NCI-H748 (cell line): Measurements from ENCODE around the gene MSH5.

Source experiments
- DNase-seq: peaks from one replicate; lab custom pipeline; 2025; ENCODE audit not compliant: unreplicated experiment; lab: John Stamatoyannopoulos, UW

Gene MSH5

DNA sequence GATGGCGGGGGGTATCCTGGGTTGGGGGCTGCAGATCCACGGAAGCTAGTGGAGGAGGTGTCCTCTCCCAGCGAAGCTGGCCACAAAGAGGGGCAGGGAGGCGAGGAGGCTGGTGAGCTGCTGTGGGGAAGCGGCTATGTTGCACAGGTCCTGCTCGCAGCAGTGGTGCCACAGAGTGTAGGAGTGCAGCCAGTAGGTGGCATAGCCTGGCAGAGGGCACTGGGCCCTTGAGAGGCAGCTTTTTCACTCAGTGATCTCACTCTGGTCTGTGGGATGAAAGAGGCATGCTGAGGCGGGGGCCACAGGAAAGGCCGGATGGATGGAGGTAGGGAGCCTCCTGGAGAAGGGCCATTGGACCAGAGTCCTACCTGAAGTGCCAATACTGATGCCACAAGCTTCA is 27.5 kb upstream of the MSH5 start:
- no peak for DNase-seq

DNA sequence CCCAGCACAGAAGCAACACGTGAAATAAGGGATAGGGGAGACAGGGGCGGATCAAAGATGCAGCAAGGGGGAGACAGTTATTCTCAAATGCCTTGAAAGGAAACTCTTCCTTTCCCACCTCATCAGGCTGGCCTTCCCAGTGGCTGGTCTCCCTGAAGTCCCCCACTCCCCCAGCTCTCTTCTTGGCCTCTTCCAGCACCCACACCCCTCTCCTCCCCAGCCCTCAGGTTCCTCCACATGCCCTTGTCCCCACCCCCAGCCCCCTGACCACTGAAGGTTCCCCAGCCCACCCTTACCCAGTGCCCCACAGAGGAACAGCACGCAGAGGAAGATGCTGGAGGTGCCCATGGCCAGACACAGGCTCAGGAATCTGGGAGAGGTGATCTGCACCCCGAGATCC is 26.3 kb upstream of the MSH5 start:
- DNase-seq: no peak

DNA sequence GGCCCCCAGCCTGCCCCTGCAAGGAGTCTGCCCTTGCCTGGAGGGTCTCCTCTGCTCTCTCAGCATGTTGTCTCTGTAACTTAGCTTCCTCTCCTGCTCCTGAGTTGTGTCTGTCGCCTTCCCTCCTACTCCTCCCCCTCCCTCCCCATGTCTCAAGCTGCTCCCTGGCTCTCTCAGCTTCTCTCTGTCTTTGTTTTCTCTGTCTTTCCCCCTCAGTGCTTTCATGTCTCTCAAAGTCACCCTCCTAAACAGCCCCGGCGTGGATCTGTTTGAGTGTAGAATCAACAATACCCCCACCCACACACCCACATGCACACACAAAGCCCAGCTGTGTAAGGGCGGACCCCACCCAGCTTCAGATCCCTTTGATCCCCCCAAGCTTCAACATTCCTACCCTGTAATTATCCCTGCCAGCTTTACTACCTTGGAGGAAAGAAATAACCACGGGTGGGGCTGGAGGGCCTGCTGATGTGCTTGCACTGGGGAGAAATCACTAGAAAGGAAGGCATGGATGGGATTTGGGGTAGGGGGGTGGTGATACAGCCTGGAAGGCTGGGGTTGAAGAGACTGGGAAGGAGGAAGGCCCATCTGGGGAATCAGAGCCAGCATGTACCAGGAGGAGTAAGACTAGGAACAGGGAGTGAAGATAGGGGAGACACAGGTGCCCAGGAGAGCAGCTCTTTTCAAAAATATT is 25.7 kb upstream of the MSH5 start:
- DNase-seq: peak; percentile 96

DNA sequence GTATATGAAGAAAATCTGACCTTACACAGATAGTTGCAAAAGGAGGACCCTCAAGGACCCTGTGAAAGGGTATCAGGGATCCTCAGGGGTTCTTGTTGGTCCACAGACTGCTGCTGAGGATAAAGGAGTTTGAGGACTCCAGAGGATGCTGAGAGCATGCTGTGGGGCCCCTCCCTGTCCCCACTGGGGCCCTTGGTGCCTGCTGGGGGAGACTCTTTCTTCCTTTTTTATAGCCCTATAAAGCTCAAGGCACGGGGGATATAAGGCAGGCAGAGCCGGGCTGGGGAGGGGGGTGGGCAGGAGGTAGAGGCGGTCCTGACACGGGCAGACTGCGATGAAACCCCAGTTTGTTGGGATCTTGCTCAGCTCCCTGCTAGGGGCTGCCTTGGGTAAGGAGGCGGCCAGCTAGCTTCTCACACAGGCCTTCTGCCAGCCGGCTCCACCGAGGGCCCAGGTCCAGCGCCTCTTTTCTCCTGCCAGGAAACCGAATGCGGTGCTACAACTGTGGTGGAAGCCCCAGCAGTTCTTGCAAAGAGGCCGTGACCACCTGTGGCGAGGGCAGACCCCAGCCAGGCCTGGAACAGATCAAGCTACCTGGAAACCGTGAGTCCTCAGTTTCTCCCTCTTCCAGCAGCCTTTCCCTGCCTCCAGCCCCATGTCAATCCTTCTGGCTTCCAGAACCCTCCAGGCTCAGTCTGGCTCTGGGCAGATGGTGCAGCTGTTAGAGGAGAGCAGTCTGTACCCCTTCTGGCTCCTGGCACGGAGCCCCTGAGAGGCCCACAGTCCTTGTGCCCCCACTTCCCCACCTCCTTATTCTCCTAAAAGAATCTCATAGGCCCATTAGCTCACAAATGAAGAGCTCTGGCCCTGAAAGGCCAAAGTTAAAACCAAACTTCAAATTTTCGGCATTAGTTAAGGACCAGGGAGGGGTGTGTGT is 24.5 kb upstream of the MSH5 start, which contains the start of gene LY6G6D:
TSS of gene LY6G6D (plus strand) at position 327 of the 937 bp plus-strand sequence. CDS start at position 335, 8 bp downstream.
- no peak for DNase-seq

DNA sequence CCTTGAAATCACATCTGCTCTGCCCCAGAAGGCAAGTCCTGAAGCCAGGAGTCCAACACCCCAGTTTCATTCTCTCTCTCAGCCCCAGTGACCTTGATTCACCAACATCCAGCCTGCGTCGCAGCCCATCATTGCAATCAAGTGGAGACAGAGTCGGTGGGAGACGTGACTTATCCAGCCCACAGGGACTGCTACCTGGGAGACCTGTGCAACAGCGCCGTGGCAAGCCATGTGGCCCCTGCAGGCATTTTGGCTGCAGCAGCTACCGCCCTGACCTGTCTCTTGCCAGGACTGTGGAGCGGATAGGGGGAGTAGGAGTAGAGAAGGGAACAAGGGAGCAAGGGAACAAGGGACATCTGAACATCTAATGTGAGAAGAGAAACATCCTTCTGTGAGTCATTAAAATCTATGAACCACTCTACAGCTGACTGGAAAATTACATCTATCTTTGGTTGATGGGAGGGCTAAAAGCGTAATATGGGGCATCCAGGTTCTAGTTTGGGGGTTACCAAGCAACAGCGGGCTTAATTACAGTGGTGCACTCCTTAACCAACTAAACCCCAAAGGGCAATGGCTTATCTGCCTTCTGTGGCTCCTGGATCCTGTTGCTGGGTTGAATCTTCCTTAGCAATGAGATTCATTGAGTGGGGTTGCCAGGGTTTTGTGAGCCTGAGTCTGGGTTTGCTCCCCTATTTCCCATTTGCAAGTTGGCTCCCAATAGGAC is 22.1 kb upstream of the MSH5 start:
- peak; percentile 54 for DNase-seq

DNA sequence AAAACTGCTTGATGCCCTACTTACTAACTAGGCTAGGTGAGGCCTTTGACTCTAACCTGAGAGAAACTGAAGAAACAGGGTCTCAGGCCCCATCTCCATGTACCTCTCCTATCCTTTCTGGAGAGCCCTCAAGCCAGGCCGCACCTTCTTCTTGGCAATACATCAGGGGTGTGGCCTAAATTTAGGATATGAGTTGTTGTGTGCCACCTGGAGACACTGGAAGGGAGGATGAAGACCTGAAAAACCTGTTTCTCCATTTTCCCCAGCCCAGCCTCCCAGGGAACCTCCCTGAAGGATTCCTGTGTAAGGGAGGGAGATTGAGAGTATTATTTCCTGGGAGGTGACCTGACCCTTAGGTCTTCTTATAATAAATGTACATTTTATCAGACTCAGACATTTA is 21.5 kb upstream of the MSH5 start:
- peak; percentile 96 for DNase-seq

DNA sequence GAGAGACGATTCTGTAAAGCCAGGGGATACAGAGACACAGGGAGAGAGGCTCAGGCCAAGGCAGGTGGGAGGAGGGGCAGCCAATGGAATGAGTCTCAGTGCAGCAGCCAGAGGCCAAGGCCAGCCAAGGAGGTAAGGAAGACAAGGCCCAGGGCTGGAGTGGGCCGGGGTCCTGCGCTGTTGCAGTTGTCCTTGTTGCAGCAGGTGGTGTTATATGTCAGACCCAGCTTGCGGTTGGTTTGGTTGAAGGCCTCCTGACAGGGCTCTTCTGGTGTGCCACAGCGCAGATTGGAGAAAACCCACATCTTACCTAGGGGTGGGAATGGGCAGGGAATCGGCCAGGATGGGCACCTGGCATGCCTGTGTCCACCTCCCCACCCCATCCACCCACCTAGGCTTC is 20.8 kb upstream of the MSH5 start:
- no peak for DNase-seq

DNA sequence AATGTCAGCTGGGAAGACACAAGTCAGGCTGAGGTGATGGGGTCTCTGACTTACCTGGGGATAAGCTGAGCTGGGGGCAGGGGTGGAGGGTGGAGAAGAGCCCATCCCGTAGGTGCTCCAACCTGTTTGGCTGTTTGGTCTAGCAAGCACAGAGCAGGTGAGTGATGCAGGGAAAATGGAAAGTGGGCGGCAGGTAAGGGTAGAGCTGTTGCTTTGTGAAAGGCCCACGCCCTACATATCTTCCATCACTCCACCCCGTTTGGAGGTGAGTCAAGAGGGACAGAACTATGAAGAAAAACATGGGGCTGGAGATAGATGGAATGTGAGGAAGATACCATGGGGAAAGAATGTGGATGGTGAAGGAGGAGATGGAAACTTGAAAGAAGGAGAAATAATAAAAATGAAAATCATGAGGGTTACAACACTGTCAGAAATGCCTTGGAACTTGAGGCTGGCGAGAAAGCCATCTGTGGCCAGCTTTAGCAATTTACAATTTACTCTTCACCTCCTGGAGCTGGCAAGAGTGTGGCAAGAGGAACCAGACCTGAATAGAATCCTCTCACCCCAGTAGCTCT is 19.5 kb upstream of the MSH5 start:
- DNase-seq: no peak

DNA sequence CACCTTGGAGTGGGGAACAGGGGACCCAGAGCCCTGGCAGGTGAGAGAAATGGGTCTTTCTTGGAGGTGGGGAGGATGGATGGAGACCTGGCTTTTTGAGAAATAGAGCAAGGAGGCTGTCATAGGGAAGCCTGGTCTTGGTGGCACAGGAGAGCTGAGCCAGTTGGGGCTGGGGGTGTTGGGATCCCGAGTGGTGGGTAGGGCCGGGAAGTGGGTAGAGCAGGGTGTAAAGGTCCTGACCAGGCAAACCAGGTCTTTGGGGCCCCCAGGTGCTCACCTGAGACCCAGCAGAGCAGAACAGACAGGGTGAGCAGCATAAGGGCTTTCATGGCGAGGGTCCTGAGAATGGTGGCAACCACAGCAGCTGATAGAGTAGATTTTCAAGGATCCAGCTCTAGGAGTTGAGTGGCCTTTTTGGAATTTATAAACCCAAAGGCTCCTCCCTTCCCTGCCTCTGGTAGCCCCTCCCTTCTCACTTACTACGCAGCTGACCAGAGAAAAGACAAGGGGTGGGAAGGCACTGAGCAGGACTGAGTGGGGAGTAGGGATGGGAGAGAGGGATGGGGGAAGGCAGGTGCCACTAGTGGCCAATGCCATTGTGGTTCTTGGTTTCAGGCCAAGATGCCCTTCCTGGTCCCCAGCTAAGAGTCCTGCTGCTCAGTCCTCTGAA is 18.3 kb upstream of the MSH5 start, which contains the start of gene LY6G6C:
TSS of gene LY6G6C (minus strand) at position 396 of the 670 bp plus-strand sequence. CDS start at position 329, 67 bp downstream.
- no peak for DNase-seq

DNA sequence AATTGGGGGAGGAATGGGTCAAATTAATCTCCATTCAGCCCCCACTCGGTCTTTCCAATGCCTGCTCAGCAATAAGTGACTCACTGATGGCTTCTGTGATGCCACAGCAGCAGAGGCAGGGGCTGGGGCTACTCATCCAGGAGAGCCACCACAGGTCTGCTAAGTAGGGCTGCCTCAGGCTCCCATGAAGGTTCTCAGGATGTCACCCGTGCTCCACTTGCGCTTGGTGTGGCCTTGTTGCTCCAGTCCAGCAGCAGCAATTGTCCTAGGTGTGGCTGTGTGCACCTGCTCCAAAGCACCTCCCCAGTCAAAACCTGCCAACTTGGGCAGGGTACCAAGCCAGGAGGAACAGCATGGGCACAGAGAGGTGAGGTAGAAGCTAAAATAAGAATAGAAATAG is 17.6 kb upstream of the MSH5 start:
- no peak for DNase-seq

DNA sequence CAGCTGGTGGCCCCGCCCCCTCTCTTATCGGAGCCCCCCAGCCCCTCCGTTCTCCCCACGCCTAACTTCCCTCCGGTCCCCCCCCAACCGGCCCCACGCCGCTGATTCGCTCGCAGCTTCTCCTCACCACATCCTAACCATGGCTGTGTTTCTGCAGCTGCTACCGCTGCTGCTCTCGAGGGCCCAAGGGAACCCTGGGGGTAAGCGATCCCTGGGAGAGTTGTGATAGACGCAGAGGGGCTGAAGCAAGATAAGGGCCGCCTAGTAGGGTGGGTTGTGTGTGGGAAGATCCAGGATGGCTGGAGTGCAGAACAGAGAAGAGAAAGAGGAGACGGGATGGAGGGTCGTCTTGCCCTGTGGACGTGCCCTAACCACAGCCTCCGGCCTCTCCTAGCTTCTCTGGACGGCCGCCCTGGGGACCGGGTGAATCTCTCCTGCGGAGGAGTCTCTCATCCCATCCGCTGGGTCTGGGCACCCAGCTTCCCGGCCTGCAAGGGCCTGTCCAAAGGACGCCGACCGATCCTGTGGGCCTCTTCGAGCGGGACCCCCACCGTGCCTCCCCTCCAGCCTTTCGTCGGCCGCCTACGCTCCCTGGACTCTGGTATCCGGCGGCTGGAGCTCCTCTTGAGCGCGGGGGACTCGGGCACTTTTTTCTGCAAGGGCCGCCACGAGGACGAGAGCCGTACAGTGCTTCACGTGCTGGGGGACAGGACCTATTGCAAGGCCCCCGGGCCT is 16.4 kb upstream of the MSH5 start, which contains the start of gene MPIG6B:
TSS of gene MPIG6B (plus strand) at position 129 of the 735 bp plus-strand sequence. CDS start at position 140, 11 bp downstream.
- DNase-seq: no peak

DNA sequence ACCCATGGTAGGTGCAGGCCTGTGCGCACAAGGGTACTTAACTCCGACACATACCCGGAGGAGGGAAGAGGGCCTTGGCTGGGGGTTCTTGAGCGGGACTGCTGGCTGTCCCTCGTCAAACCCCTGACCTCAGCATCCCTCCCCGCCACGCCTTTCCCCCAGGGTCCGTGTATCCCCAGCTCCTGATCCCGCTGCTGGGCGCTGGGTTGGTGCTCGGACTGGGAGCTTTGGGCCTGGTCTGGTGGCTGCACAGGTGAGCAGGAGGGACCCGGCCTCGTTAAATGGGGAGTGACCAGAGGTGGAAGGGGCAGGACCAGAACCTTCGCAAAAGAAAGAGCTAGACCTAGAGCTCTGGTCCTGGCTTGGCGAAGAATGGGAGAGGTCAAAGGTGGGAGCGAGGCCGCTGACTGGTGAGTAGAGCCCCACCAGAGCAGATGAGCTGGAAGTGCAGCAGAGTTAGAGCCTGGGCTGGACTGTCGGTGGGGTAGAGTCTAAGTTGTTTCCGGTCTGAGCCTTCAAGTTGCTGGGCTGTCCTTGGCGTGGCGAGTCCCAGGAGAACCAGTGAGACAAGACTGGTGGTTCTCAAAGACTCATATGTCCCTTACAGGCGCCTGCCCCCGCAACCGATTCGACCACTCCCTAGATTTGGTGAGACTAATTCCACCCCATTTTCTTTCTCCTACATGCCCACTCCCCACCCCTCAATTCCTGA is 15.7 kb upstream of the MSH5 start:
- DNase-seq: no peak

DNA sequence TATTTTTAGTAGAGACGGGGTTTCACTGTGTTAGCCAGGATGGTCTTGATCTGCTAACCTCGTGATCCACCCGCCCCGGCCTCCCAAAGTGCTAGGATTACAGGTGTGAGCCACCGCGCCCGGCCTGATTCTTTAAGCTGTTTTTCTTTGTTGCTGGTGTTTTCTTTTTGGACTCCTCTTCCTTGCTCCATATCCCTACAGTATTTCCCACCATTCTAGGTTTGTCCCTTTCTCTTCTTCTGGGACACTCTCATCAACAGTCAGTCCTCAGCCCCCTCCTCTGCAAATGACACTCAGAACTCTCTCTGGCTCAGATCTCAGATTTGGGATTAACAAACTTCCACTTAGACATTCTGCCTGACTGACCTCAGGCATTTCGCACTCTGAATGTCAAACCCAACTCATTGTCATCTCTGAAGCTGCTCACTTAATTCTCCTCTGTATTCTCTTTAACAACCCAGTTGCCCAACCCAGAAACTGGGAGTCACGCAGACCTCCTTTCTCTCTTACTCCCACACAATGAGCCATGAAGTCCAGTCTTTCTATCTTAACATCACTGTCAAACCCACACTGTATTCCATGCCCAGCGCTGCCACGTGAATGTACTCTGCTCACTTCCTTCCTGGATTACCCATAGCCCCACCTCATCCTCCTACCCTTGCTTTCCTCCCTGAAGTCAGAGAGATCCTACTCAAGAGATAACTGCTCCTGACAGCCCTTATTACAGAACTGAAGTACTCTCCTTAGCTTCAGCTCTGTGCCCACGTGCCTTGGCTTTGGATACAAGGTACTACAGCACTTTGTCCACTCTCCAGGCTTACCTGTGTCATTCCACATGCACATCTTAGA is 14.1 kb upstream of the MSH5 start:
- no peak for DNase-seq

DNA sequence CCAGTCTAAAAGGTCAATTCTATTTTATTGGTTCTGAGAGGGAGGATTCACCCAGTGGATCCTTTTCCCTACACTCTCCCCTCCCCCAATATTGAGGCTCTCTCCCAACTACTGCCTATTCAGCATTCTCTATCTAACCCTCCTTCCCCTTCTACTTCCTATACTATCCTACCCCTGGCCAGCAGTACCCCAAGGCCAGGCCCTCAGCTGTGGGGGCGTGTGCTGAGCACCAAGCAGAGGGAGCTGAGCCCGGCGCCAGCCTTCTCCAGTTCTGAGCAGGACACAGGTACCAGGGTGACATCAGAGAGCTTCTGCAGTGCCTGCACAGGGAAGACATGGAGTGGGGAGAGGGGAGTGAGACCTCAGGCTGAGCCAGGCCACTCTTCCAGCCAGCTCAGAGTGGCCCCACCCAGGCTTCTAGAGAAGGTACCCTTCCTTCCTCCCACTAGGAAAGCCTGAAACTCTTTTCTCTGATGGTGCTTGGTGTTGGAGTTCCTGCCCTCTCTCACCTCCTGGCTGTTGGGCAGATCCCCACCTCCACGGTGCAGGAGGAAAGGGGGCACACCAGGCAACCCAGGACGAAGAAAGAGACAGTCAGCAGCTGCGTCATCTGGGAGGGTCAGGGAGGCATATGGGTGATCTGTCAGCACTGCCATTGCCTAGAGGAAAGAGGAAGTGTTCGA is 12.6 kb upstream of the MSH5 start:
- no peak for DNase-seq

DNA sequence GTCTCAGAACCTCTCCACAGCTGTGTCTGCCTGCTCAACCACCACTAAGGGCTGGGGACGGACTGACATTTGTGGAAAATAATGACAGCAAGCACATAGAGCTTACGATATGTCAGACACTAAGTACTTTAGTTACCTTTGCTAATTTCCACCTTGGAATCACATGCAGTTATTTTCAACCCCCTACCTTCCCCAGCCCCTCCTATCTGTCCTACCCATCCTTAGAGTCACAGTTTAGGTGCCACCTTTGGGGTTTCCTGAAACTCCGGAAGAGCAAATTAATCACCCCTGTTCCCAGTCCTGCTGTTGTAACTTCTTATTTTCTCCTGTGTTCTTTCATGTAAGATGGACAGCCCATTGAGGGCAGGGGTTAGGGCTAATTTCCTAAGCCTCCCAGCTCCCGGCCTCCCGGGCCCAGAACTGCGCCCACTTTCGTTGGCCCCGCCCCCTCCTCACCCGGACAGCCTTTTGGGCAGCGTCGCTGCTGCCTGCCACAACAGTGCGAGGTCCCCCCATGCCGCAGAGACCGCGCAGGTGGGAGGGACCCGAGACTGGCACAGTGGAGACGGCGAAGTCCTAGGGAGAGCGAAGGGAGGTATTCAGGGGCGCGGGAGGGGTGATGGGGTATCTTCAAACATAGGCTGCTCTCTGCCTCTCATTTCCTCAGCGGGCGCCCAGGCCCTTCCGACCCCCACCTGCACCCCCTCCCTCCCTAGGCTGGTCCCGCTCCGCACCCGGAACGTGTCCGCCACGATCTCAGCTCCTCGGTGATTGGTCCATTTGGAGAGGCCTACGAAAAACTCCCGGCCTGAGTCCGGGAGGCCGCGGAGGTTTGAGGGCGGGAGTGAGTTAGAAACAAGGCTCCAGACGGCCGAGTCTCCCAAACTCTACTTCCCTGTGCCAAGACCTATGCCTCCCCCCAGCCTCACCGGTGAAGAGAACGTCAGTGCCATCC is 11.8 kb upstream of the MSH5 start:
- no peak for DNase-seq

DNA sequence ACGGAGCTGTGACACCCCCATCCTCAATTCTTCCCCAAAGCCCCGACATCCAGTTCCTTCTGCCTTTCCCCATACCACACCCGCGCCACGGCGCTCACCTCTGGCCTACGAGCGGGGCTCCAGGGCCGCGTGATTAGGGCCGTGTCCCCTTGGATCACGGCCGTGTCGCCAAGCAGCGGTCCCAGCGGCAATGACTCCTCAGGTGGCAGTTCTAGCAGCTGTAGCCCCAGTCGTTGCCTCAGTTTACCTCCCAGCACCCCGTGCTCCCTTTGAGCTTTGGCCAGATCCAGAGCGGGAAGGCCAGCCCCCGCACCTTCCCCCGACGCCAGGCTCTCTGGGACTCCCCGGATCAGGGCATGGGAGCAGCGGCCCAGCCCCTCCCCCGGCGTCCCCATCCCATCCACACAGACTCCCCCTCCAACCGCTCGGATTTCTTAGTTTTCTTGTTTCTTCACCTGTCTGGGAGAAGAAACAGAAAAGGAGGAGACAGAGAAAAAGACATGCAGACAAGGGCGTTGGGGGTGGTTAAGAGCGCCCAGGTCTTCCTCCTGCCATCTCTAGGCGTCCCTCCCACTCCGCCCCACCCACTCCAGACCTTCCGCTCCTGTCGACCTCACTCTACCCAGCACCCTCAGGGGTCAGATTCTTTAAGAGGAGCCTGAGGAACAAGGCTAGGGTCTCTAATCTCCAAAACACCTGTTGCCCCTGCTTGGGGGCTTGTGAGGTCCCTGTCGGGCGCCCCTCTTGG is 10.9 kb upstream of the MSH5 start, which contains the start of gene DDAH2:
TSS of gene DDAH2 (minus strand) at position 533 of the 748 bp plus-strand sequence. CDS start at position 395, 138 bp downstream.
- no peak for DNase-seq
